GM06990 (cell line): ENCODE measurements around the gene SLC39A7.

ENCODE experiments used
- DNase-seq: peaks from one replicate; pipeline ENCODE4 v3.0.0-alpha.2; 2011; ENCODE audit not compliant: insufficient read length; ENCODE audit errors: extremely low read depth
- H3K27me3 ChIP-seq: replicated peaks from 2 replicates; pipeline ENCODE4 v1.6.0; 2011; ENCODE audit warnings: low read length; ENCODE audit not compliant: control insufficient read depth, insufficient read depth
- H3K36me3 ChIP-seq: 2 replicates; pipeline ENCODE4 v1.5.1; 2011; ENCODE audit warnings: low read length; ENCODE audit not compliant: control insufficient read depth, insufficient read depth
- H3K4me3 ChIP-seq: replicated peaks from 2 replicates; pipeline ENCODE4 v1.5.1; 2011; ENCODE audit warnings: low read depth, mild to moderate bottlenecking, control low read depth, low read length
- CTCF ChIP-seq: IDR thresholded peaks from 2 replicates; pipeline ENCODE4 v1.5.1; 2011; ENCODE audit warnings: low read length, control low read depth, mild to moderate bottlenecking, inconsistent platforms; ENCODE audit not compliant: insufficient read depth, poor library complexity, severe bottlenecking

The SLC39A7 gene

GRCh38 chr6:33200219-33201146 is at the start of gene SLC39A7, which contains the start of gene RXRB:
TSS of gene SLC39A7 (plus strand) at chr6:33200867. CDS start at chr6:33201246, 379 bp downstream.
TSS of gene RXRB (minus strand) at chr6:33200665. CDS start at chr6:33200476, 189 bp downstream.
- H3K36me3 ChIP-seq = peaks cover 20% of the 10 kb centered on the region
- TF ChIP-seq CTCF = no peak
- peak within 1 kb of the TSS; percentile 97 for H3K4me3 ChIP-seq
- H3K27me3 ChIP-seq = no peaks in the 10 kb centered on the region
- peak; percentile 95 for DNase-seq

GRCh38 chr6:33151050-33151449 is 49.6 kb upstream of the SLC39A7 start:
- DNase-seq = no peak
- TF ChIP-seq CTCF = no peak
- Histone ChIP-seq H3K36me3 (no peaks in the 10 kb centered on the region), H3K4me3 (no peak overlapping the region), H3K27me3 (no peaks in the 10 kb centered on the region; the same call in none of the 2 replicates)

- Histone ChIP-seq H3K27me3 (no peaks in the 10 kb centered on the region; the same call in none of the 2 replicates), H3K36me3 (no peaks in the 10 kb centered on the region), H3K4me3 (no peak overlapping the region)
- DNase-seq = no peak
- TF ChIP-seq CTCF = no peak
Observed at GRCh38 chr6:33154349-33154748, 46.3 kb upstream of the SLC39A7 start.

- DNase-seq = no peak
- no peaks in the 10 kb centered on the region; the same call in 1 of the 2 replicates for H3K27me3 ChIP-seq
- no peak overlapping the region for H3K4me3 ChIP-seq
- no peaks in the 10 kb centered on the region for H3K36me3 ChIP-seq
- TF ChIP-seq CTCF = no peak
Observed at GRCh38 chr6:33156561-33156960, 44.1 kb upstream of the SLC39A7 start.

GRCh38 chr6:33156964-33157363 is 43.7 kb upstream of the SLC39A7 start:
- H3K4me3 ChIP-seq = no peak overlapping the region
- H3K27me3 ChIP-seq = no peaks in the 10 kb centered on the region; the same call in 1 of the 2 replicates
- TF ChIP-seq CTCF = no peak
- H3K36me3 ChIP-seq = no peaks in the 10 kb centered on the region
- DNase-seq = no peak
